ENCODE results near the gene SLC49A4.

DNA sequence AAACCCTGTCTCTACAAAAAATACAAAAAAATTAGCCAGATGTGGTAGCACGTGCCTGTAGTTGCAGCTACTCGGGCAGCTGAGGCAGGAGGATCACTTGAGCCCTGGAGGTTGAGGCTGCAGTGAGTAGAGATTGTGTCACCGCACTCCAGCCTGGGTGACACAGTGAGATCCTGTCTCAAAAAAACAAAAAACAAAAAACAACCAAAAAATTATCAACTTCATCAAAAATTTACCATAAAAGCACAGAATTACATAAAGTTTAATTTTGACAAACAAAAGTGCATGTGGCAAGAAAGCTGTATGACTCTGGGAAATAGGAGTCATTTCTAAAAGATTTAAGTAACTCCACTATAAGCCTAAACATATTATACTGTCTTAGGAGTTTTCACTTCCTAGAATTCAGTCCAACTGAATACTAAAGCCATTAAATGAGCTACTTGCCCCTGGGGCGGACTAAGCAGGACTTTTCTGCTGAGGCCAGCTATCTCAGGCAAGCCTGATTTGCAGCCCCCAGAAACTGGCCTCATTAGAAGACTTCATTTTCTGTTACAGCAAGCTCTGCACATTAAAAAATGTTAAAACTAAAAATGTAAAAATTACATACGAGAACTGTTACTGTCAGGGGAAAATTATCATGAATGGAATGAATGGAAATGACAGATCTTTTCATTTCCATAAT, 24.2 kb upstream of the SLC49A4 start:
- TF ChIP-seq, protein P1, sequence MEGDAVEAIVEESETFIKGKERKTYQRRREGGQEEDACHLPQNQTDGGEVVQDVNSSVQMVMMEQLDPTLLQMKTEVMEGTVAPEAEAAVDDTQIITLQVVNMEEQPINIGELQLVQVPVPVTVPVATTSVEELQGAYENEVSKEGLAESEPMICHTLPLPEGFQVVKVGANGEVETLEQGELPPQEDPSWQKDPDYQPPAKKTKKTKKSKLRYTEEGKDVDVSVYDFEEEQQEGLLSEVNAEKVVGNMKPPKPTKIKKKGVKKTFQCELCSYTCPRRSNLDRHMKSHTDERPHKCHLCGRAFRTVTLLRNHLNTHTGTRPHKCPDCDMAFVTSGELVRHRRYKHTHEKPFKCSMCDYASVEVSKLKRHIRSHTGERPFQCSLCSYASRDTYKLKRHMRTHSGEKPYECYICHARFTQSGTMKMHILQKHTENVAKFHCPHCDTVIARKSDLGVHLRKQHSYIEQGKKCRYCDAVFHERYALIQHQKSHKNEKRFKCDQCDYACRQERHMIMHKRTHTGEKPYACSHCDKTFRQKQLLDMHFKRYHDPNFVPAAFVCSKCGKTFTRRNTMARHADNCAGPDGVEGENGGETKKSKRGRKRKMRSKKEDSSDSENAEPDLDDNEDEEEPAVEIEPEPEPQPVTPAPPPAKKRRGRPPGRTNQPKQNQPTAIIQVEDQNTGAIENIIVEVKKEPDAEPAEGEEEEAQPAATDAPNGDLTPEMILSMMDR (IDR thresholded peaks at IDR 0.05; ENCODE audit: poor library complexity), result no peak
- TF ChIP-seq EZH2 (IDR thresholded peaks at IDR 0.05; ENCODE audit: borderline replicate concordance), result no peak

Data from hepatocyte (in vitro differentiated cells).